GM21367 (cell line): ENCODE results near the gene AP3B1.
A peak's percentile ranks its signal among the peaks of the same experiment; 100 is the strongest.
"Not testable (repeated sequence)": the region's sequence is repeated elsewhere in the genome, so short reads cannot be mapped to it uniquely, and the experiment has no call there.

Source experiments
- ATAC-seq: cut with Tn5 transposase; IDR thresholded peaks from one replicate; pipeline ENCODE4 v1.9.1; 2021; ENCODE audit not compliant: unreplicated experiment

Gene AP3B1

DNA sequence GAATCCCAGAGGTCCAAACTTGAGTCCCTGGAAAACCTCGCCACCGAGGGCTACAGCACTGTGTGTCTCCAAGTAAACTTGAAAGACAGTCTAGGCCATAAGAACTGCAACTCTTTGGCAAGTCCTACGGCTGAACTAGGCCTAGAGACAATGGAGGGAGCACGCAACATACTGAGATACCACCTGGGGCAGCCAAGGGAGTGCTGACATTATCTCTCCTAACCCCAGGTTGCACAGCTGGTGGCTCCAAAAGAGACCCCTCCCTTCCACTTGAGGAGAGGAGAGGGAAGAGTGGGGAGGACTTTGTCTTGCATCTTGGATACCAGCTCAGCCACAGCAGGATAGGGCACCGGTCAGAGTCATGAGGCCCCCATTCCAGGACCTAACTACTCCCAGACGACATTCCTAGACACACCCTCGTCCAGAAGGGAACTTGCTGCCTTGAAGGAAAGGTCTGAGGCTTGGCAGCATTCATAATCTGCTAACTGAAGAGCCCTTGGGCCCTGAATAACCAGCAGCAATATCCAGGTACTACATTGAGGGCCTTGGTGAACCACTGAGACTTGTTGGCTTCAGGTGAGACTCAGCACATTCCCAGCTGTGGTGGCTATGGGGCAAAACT lies 42.7 kb downstream of the AP3B1 start:
- ATAC-seq: no peak

DNA sequence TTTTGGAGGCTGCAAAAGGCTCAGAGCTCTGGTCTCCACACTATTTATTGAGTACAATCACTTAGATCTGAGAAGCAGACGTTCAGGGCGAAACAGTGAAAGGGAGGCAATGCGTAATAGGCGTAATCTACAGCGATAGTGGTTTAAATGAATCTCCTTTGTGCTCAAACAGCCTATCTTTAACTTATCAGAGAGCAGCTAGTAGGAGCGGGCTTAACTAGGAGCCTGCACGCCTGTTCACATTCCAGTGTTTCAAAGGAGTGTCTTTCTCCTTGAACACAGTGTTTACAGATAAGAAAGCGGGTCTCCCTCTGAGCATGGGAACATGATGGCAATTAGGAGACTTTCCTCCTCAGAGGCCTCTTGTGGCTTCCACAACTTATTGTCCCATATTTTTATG lies 49.4 kb downstream of the AP3B1 start:
- ATAC-seq: no peak

DNA sequence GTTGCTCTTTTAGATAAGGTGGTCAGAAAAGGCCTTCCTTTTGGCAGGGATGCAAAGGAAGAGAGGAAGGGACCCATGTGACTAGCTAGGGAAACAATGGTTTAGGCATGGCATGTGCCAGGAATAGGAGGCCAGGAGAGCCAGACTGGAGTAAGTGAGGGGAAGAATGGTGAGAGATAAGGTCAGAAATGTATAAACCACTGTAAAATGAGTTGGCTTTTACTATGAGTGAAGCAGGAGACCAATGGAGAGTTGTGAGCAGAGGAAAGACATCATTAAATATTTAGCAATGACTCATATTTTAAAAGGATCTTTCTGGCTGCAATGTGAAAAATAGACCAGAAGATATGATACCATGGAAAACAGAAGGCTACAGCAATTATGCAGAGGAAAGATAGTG lies 50.9 kb downstream of the AP3B1 start:
- ATAC-seq: no peak

DNA sequence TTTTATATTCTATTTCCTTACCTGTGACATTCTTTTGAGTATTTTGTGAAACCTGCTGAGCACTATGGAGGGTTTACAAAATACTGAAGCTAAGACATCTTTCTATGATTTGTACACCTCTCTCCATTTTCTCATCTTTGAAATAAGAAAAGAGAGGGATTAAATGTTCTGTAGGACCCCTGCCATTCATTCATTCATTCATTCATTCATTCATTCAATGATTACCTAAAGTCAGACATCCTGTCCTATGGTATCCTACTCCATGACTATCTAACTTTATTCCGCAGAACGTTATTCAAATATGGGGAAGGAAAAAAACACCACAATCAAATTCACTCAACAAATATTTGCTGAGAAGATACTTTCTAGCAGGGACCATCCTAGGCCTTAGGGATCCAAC lies 51.4 kb downstream of the AP3B1 start:
- ATAC-seq: no peak

DNA sequence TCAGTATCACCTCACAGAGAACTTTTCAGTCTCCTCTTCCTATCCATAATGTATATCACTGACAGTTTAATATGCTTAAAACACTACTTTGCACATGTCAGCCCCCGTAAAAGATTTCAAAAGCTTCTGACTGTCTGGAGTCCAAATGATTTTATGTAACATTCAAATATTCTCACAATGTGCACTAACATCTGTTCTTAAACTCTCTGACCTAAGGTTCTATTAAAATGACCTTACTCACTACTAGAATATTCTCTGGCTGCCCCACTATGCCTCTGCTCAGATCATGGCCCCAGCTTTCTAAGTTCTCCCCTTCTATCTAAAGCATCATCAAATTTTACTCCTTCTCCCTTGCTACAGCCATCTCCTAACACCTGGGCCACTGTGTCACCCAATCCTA lies 52.5 kb downstream of the AP3B1 start:
- no peak for ATAC-seq

DNA sequence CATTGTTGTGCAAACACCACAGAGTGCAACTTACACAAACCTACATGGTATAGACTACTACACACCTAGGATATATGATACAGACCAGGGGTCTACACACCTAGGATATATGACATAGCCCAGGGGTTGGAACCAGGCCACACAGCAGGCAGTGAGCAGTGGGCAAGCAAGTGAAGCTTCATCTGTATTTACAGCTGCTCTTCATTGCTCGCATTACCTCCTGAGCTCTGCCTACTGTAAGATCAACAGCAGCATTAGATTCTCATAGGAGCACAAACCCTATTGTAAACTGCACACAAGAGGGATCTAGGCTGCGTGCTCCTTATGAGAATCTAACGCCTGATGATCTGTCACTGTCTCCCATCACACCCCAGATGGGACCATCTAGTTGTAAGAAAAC lies 56.6 kb downstream of the AP3B1 start:
- no peak for ATAC-seq

DNA sequence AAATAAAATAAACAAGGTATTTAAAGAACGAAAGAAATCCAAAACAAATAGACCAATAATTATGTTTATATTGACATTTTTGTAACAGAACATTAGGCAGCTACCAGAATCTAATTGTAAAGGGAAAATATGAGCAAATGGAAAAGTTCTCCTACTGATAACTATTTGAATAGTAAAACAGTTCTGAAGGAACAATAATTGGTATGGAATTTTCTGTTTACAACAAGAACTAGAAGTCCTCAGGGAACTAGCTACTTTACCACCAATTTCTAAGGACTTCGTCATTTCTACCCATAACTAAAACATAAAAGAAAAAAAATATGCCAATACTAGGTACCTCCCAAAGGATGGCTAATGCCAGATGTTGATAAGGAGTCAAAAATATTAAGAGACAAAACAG lies 58.5 kb downstream of the AP3B1 start:
- ATAC-seq: no peak

DNA sequence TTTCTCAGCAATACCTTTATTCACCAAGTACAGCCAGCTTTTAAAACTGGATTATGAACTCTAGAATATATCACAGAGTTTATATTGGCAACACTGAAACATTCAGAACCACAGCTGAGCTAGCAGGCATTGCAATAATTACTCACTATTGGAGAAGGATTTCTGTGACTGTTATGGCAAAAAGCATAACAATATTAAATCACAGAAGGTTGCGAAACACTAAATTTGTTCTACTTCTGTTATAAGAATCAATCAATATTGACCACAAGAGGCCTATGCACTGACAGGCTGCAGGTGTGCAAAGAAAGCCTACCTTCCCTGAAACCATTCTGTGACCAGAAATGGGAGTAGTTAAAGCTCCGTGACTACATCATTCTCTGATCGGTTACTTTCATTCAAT lies 59.2 kb downstream of the AP3B1 start:
- ATAC-seq: no peak

DNA sequence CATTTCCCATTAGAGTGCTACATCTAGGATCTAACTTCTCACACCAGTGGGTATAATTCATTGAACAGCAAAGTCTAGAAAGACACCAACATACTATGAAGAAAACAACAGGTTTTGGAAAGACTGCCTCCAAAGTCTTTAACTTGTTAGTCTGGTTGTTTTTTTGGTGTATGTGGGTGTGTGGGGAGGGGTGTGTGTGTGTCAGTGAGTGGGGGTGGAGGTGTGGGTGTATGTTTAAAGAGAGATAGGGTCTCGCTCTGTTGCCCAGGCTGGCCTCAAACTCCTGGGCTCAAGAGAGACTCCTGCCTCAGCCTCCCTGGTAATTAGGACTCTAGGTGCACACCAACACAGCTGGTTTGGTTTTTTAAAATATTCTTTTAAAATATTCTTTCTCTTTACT lies 59.7 kb downstream of the AP3B1 start:
- ATAC-seq: no peak

DNA sequence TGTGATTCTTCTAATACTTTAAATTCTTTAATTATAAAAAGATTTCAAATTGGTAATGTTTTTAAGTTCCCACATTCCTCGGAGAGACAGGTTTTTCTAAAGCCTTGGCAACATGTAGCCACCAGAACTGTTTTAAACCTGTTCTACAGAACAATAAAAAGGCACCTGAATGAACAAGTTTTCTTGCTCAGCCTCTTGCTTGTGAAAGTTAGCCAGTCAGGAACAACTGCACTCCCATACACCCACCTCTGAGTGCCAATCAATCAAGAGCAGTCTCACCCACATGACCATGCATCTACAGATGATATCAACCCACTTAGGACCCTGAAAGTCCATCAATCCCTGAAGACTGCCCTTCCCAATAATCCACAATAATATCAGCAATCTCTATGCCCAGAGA lies 62.3 kb downstream of the AP3B1 start:
- no peak for ATAC-seq

DNA sequence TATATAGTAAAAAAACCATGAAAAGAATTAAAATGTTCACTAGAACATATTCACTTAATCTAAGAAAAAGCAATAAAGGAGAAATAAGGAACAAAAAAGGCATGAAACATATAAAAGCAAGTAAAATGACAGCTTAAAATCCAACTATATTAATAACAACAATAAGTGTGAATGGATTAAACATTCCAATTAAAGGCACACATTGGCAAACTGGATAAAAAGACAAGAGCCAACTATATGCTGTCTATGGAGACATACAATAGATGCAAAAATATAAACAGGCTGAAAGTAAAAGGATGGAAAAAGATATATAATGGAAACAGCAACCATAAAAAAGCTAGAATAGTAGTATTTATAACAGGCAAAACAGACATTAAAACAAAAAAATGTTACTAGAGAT lies 70.1 kb downstream of the AP3B1 start:
- ATAC-seq: no peak

DNA sequence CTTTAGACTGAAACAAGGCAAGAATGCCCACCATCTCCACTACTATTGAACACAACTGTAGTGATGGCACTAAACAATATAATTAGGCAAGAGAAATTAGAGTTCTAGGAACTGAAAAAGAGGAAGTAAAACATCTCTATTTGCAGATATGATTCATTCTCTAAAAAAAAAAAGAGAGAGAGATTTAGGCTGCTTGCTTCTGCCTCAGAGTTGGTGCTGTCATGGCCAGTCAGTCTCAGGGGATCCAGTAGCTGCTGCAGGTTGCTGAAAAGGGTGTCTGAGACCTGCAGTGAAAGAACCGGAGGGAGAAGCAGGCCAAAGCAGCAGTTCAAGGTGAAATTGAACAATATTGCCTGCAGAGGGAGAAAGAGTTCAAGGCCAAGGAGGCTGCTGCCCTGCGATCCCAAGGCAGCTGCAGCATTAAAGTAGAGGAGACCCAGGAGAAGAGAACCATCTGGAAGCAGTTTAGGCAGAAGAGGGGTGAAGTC lies 72.5 kb downstream of the AP3B1 start:
- ATAC-seq: peak; percentile 98

DNA sequence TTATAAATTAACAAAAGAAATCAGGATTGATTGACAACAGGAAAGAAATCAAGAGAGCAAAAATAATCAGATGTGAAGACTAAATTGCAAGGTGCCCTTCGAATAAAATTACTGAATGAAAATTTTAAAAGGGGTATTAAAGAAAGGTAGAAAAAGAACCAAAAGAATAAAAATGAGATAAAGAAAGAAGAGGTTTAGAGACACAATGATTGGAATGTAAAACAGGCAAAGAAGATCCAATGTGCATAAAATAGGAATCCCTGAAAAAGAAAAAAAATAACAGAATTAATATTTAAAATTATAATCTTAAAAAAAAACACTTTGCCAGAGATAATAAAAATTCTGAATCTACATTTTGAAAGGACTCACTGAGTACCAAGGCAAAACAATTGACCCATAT lies 73.0 kb downstream of the AP3B1 start:
- no peak for ATAC-seq

DNA sequence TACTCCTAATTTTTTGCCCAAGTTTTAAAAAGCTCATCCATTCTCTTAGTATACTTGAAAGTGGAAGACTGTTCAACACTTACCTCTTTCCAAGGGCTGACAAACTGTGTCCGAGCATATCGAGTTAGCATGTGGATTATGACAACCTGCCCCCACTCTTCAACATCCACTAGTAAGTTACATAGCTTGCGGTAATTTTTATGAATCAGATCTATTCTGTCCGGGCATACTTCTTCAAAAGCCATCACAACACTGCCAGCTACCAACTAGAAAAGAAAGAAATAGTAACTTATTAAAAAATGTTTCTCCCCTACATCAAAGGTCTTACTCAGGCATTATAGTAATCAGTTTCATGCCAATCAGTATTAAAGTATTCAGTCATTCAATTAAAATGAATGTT lies 78.5 kb downstream of the AP3B1 start:
- no peak for ATAC-seq

DNA sequence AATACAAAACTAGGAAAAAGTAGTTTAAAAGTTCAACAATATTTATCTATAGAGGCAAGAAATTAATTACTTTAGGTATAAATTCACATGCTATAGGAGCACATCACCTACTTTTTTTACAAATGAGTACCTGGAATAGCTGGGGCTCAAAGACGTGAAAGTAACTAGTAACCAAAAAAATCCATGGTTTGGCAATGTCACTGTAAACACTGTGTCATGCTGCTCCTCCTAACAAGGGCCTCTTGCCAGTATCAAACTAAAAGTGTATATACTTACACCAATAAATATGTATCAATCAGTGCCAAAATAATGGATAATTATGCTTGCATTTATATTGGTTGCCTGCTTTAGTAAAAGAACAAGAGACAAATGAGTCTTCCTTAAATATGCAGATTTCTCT lies 78.9 kb downstream of the AP3B1 start:
- no peak for ATAC-seq

DNA sequence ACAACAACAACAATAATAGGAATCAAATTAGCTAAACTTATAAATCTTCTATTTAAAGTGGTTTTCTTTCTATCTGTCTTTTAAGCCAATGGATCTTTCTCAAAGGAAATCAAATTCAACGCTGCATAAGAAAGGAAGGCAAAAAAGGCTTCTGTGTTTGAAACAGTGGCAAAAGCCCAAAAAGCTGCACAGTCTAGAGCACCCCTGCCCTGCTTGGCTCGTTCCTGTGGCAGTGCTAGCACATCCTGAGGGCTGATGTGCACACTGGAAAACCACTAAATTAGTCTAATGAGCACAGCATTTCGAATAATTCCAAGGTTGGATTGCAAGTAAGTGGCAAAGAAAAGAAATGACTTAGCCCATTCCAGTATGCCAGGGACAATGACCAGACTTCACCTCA lies 80.7 kb downstream of the AP3B1 start:
- ATAC-seq: no peak

DNA sequence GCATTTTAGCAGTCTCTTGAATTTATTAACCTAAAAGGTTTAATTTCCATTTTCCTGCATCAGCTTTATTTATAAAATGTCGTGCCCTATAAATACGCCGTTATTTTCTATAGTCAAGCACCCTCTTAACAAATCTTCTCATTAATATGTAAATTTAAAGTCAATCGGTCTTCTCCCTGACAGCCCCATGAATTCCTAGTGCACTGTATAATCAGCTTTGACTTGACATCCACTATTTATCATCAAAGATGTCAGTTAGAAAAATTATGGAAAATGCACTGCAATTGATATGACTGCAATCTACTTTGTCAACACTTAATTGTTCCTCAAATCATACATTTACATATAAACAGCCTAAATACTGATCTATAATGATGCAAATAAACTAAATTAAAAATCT lies 83.4 kb downstream of the AP3B1 start:
- no peak for ATAC-seq

DNA sequence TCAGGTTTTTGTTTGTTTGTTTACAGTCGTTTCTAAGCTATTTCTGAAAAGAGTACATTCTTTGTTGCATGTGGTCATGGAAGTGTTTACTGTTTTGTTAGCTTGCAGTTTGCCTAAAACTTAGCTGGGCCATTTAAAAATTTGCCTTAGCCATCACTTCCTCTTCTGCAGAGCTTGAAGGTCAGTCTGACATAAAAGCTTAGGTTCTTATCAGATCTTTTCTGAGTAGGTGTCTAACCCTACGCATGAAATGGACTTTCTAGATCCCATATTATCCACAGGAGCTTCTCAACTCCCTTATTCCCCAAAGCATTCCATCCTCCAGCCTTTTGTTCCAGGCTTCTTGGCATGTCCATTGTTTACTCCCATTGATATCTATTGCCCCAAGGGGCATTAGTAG lies 90.3 kb downstream of the AP3B1 start:
- ATAC-seq: no peak

DNA sequence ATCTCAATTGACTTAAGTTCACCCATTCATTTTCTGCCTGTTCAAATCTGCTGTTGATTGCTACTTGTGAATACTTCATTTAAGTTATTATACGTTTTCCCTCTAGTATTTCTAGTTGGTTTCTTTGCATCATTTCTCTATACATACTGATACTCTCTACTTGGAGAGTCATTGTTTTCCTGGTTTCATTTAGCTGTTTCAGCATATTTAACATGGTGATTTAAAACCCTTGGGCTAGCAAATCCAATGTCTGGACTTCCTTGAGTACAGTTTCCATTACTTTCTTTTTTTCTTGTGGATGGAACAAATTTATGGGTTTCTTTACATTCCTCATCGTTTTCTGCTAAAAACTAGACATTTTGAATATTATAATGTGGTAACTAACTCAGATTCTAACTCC lies 90.7 kb downstream of the AP3B1 start:
- ATAC-seq: no peak

DNA sequence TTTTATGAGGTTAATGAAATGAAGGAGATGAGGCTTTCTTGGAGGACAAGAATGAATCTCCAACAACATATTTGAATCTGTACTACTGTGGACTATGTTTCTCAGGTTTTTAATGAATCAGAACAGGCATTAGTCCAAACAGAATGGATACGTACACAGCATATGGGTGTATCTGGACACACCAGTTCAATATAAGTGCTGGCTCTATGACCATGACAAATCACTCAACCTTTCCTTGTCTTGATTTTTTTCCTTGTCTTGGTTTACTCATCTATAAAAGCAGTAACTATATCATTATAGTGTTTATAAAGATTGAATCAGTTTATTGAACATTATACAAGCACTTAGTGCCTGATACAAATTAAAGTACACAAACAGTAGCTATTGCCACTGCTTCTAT lies 104.1 kb downstream of the AP3B1 start:
- no peak for ATAC-seq

DNA sequence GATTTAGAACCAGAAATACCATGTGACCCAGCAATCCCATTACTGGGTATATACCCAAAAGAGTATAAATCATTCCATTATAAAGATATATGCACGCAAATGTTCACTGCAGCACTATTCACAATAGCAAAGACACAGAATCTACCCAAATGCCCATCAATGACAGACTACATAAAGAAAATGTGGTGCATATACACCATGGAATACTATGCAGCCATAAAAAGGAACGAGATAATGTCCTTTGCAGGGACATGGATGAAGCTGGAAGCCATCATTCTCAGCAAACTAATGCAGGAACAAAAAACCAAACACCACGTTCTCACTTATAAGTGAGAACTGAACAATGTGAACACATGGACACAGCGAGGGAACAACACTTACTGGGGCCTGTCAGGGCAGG lies 105.8 kb downstream of the AP3B1 start:
- ATAC-seq: not testable (repeated sequence)

DNA sequence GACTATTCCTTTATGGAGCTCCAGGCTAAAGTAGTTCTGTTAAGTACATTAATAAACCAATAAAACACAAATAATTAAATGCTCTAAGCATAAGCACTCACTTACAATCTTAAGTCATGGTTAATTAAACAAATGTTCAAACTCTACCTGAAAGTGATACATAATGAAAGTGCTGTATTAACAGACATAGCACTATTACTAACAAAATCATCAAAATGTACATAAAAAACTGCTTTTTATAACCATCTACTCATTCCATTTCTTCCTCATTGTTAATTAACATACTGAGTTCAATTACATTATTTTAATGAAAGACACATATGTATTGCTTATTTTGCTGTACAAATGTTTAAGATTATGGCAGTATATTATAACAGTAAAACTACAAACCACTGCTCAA lies 107.3 kb downstream of the AP3B1 start:
- ATAC-seq: no peak

DNA sequence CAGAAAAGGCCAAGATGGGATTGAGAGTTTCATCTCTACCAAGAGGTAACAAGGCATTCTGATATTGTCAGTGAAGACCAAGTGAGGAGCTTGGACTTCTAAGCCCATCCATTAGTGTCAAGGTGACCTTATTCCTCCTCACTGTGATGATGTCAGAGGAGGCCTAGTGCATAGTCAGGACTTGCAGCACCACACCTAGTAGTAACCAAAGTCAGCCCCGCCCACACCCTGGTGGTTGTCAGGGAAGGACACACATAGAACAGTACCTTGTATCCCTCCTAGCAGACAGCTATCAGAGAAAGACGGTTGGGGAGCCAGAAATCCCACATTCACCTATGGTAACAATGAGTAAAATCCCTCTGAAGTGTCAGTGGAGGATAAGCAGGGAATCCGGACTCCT lies 111.7 kb downstream of the AP3B1 start:
- ATAC-seq: no peak

DNA sequence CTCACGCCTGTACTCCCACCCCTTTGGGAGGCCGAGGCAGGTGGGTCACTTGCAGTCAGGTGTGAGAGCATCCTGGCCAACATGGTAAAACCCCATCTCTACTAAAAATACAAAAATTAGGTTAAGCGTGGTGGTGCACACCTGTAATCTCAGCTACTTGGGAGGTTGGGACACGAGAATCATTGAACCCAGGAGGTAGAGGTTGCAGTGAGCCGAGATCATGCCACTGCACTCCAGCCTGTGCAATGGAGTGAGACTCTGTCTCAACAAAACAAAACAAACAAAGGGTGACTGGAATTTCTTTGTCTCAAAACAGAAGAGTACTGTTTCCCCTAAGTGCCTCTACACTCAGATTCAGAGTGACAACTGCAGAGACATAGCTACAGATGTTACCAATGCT lies 116.1 kb downstream of the AP3B1 start:
- ATAC-seq: no peak
